MG63 (cell line): ENCODE results near the gene KRT85. TPM values are rescaled to one million over a fixed set of nuclear protein-coding genes. Genes with fewer than 3 reads are reported as not detected.

ENCODE experiments used
- DNase-seq: peaks from one replicate; pipeline ENCODE4 v3.0.0-alpha.2; 2020
- H3K27me3 ChIP-seq: fragments of 250-450 bp; sonication (Bioruptor Pico); 2 replicates; pipeline ENCODE4 v1.5.1; 2020; ENCODE audit warnings: mild to moderate bottlenecking, moderate library complexity
- H3K36me3 ChIP-seq: fragments of 250-450 bp; sonication (Bioruptor Pico); 2 replicates; pipeline ENCODE4 v1.5.1; 2020; ENCODE audit warnings: mild to moderate bottlenecking, moderate library complexity
- H3K4me3 ChIP-seq: fragments of 250-450 bp; sonication (Bioruptor Pico); 2 replicates; pipeline ENCODE4 v1.5.1; 2020; ENCODE audit warnings: mild to moderate bottlenecking, moderate library complexity
- H3K9me3 ChIP-seq: fragments of 250-450 bp; sonication (Bioruptor Pico); 2 replicates; pipeline ENCODE4 v1.5.1; 2020; ENCODE audit warnings: mild to moderate bottlenecking, moderate library complexity
- total RNA-seq: library from RNA; depleted of rRNA; stranded (reverse); fragments of >200 nt; shearing (Covaris generic); gene quantifications from 2 replicates; pipeline ENCODE4 v1.2.3, GENCODE V29; 2014; ENCODE audit warnings: low replicate concordance

KRT85 gene
- total RNA-seq, 1 experiment from 2014 or later = not detected

DNA sequence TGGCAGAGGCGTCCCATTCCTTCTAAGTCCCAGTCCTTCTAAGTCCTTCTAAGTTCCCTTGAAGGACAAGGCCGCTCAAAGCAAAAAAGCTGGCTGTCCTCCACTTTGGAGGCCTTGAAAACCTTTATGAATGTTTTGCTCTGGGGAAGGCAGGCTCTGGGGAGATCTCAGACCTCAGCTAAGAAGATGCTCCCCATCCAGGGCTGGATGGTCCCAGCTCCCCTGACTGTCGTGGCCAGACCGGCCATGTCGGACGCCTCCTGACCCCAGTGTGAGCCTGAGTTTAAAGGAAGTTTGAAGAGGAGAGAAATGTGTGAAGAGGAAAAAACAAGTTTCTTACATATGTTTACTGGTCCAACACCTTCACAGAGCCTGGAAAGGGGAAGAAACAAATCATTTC lies 12.3 kb upstream of the KRT85 start:
- Histone ChIP-seq H3K9me3 (no peaks in the 10 kb centered on the region), H3K27me3 (no peaks in the 10 kb centered on the region), H3K4me3 (no peak overlapping the region), H3K36me3 (no peaks in the 10 kb centered on the region)
- DNase-seq = no peak

DNA sequence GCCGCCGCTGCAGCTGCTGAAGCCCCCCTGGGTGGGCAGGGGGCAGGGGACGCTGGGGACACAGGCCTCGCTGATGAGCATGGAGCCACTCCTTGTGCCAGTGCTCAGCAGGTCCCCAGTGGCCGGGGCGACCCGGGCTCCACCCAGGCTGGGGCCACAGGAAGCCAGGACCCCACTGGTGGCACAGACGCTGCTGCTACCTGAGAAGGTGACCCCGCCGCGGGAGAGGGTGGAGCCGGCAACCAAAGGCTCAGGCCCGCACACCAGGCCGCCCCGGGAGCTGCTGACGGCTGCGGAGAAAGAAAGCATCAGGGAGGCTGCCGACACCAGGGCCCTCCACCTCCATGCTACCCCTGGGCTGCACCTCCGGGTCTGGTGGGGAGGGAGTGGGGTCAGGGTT lies 10.8 kb upstream of the KRT85 start:
- no peaks in the 10 kb centered on the region for H3K9me3 ChIP-seq
- no peaks in the 10 kb centered on the region for H3K27me3 ChIP-seq
- no peak overlapping the region for H3K4me3 ChIP-seq
- DNase-seq = no peak
- H3K36me3 ChIP-seq = no peaks in the 10 kb centered on the region

DNA sequence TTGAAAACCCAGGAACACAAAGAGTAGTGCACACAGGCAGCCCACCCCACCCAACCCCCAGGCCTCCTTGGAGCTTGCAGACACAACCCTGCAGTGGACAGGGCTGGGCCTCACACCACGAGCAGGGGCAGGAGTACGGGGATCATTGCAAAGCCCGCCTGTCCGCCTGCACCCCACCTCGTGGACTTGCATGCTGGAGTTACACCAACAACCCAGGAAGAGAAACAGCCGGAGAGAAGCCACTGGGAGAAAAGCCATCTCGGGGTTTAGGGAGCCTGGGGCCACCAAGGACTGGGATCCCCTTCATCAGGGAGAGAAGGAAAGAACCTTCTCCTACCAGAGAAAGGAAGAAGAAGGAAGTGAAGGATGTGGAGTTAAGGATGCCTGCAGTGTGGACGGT lies 10.0 kb upstream of the KRT85 start:
- H3K36me3 ChIP-seq = no peaks in the 10 kb centered on the region
- no peaks in the 10 kb centered on the region for H3K9me3 ChIP-seq
- no peaks in the 10 kb centered on the region for H3K27me3 ChIP-seq
- DNase-seq = no peak
- H3K4me3 ChIP-seq = no peak overlapping the region

DNA sequence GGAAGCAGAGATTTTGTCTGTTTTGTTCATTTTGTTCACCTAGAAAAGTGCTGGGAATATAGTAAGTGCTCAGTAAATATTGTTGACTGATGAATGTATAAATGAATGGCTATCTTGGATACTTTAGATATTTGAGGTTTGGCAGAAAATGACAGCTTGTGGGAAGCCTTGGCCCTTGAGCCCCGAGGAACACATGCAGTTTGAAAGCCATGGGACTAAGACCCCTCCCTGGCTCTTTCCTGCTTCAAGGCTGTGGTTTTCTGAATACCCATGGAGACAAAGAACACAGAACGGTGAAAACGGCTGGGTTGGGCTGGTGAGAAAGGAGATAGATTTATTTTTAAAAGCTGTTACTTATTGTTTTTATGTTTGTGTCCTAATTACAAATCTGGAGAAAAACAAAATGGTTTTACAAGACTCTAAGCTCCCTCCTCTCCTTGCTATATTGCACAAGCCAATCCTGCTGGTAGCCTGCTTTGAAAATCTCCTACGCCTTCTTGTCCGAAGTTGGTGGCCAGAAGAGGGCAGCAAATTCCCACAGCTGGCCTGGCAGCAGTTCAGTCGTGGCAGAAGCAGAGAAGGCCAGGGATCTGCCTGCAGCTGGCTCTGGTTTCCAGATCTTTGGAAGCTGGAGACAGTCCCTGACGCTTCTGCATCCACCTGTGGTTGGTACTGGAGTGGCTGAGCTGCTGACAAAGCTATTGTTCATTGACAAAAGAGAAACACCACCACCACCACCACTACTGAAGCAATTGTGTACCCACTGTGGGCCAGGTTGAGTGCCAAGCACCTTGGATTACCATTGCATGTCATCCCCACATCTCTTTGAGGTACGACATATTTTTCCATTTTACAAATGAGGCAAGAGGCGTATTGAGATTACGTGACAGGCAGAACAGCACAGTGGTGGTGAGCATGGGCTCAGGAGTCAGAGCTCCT lies 5.2 kb upstream of the KRT85 start:
- no peaks in the 10 kb centered on the region for H3K36me3 ChIP-seq
- H3K9me3 ChIP-seq = no peaks in the 10 kb centered on the region
- no peak overlapping the region for H3K4me3 ChIP-seq
- H3K27me3 ChIP-seq = no peaks in the 10 kb centered on the region
- DNase-seq = peak; percentile 77

DNA sequence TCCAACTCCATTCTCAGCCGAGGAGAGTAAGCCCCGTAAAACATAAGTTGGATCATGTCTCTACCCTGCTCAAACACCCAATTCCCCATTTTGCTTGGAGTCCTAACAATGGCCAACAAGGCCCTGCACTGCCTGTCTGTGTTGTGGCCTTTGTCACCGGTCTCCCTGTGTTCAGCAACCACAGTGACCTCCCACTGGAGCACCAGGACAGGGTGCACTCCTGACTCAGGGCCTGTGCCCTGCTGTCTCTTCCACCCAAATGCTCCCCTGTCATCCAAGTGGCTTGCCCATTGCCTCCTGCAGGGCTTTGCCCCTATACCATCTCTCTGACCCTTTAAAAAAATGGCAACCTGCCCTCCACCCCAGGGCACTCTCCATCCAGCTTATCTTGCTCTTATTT lies 4.4 kb upstream of the KRT85 start:
- no peak for DNase-seq
- no peak overlapping the region for H3K4me3 ChIP-seq

DNA sequence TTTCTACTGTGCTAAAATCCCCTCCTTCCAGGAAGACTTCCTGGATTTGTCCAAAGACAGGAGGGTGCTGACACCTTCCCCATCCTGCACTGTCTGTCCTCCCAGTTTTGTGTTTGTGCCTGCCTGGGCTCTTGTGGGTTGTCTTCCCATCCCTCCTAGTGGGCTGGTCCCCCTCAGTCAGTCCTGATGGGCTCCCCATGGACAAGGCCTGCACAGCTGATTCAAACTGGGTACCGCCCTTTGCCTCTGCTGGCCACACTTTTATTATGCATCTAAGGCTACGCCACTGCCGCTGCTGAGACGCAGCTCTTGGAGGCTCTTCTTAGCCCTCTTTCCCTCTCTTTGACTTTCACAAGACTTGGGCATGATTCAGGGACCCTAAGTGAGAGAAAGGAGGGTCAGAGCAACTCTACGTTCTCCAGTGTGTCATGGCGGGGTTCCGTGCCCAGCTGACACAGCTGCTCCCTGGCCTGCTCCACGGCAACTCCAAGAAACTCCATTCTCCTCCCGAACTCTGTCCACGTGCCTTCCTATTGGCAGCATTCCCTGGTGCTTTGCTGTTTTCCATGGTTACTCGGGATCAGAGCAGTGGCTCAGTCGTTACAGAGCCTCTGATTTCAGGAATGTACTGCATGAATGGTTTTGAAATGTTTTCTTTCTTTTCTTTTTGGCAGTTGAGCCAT lies 3.8 kb upstream of the KRT85 start:
- Histone ChIP-seq H3K27me3 (no peaks in the 10 kb centered on the region), H3K36me3 (no peaks in the 10 kb centered on the region), H3K4me3 (no peak overlapping the region), H3K9me3 (no peaks in the 10 kb centered on the region)
- no peak for DNase-seq

More for the DNA sequence above, 4.4 kb upstream of the KRT85 start:
- Histone ChIP-seq H3K36me3 (no peaks in the 10 kb centered on the region), H3K9me3 (no peaks in the 10 kb centered on the region), H3K27me3 (no peaks in the 10 kb centered on the region)

DNA sequence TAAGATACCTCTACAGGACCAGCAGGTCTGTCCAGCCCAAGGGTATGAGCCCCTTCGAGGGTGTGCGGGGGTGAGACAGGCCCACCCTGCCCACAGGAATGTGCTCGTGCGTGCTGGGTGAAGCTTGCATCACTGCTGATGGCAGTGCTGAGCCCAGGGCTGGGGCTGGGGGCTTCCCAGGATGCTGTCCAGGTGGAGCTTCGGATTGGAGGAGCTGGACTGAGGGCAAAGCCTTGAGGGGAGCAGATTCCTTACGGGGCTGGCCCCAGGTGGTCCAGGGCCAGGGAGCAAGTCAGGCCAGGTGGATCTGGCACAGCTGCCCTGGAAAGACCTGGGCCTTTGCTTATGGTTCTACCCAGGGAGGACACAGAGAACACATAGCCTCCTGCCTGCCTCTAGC lies 2.5 kb upstream of the KRT85 start:
- Histone ChIP-seq H3K27me3 (no peaks in the 10 kb centered on the region), H3K4me3 (no peak overlapping the region), H3K36me3 (no peaks in the 10 kb centered on the region), H3K9me3 (no peaks in the 10 kb centered on the region)
- DNase-seq = no peak

DNA sequence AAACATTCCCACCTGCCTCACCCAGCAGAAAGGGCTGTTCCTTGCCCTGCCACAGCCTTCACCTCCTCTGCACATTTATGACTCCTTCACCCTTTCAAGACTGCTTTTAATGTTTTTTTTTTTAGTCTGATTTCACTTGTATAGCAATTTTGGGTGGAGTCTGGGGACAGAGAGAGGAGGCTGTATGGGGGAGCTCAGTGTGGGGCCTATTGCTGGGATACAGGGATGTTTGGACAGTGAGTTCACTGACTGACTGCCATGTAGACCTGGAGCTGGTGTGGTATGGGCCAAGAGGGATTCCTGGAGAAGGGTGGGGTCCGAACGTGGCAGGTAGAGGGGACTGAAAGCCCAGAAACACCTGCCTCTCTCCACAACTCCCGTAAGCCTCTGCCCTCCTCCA lies 1.9 kb upstream of the KRT85 start:
- Histone ChIP-seq H3K9me3 (no peaks in the 10 kb centered on the region), H3K4me3 (no peak overlapping the region), H3K36me3 (no peaks in the 10 kb centered on the region), H3K27me3 (no peaks in the 10 kb centered on the region)
- DNase-seq = no peak

DNA sequence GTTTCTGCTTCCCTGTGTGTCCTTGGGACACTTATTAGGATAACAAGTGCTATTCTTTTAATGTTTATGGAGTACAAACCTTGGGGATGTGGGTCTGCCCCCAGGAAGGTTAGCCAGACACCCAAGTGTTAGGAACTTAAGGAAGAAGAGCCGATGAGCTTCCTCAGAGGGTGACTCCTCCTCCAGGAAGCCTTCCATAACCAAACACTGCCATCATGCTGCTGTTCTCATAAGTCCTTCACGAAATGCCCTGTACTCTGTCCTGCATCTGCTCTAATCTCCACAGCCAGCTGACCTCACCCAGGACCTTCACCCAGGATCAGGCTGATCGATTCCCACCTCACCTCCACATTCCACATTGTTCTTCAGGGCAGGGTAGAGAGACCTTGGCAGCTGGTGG lies 1.2 kb upstream of the KRT85 start:
- no peaks in the 10 kb centered on the region for H3K27me3 ChIP-seq
- H3K4me3 ChIP-seq = no peak overlapping the region
- no peaks in the 10 kb centered on the region for H3K9me3 ChIP-seq
- DNase-seq = no peak
- H3K36me3 ChIP-seq = no peaks in the 10 kb centered on the region

DNA sequence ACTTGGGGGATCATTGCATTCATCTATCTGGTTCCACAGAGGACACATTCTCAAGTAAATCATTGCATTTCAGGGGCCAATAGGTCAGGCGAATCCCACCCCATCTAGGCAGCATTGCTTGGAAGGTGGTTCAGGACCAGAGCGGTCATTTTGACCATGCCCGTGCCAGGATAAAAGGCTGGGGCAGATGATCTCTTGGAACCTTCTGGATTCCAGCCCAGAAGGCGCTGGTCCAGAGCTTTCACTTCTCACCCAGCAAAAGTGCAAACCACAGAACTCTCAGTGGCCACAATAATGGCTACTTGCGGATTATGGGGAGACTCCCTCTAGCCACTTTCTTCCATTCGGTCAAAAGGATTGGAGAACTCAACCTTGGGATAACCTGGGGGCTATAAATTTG lies 595 bp upstream of the KRT85 start:
- Histone ChIP-seq H3K4me3 (no peak overlapping the region), H3K27me3 (no peaks in the 10 kb centered on the region), H3K9me3 (no peaks in the 10 kb centered on the region), H3K36me3 (no peaks in the 10 kb centered on the region)
- no peak for DNase-seq

DNA sequence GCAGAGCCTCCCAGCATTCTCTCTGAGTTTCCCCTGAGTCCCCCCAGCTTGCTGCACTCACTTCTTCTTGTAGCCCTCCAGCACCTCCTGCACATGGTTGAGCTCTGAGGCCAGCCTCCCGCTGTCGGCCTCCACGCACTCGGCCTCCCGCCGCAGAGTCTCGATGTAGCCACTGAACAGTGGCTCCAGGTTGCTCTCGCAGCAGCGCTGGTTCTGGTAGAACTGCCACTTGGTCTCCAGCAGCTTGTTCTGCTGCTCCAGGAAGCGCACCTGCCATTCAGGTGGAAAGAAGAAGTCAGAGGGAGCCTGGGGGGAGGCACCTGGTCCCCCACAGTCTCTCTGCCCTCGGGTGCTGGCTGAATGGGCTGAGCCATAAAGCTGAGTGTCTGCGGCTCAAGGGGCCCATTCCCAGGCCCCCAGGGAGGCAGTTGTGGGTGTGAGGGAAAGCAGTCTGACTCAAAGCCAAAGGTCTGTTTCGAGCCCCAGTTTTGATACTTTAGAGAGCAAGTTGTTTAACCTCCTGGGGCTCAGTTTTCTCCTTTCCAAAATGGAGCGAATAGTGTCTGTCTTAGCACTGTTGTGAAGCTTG lies 2.3 kb downstream of the KRT85 start:
- Histone ChIP-seq H3K4me3 (no peak overlapping the region), H3K27me3 (no peaks in the 10 kb centered on the region)

DNA sequence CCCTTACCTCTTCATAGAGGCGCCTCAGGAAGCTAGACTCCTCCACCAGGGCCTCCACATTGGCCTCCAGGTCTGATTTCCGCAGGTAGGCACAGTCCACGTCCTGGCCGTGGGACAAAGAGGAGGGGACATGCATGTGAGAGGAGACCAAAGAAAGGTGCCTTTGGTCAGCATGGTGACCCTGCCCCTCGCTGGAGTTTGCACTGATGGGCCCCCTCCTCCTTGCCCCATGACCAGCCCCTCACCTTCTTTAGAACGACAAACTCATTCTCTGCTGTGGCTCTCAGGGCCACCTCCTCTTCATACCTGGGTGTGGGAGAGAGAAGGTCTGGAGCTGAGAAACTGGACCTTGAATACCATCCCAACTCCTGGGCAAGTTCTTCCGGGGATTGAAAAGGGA lies 3.2 kb downstream of the KRT85 start:
- no peak for DNase-seq
- H3K27me3 ChIP-seq = no peaks in the 10 kb centered on the region

More for the DNA sequence above, 2.3 kb downstream of the KRT85 start:
- H3K9me3 ChIP-seq = no peaks in the 10 kb centered on the region
- H3K36me3 ChIP-seq = no peaks in the 10 kb centered on the region
- no peak for DNase-seq

DNA sequence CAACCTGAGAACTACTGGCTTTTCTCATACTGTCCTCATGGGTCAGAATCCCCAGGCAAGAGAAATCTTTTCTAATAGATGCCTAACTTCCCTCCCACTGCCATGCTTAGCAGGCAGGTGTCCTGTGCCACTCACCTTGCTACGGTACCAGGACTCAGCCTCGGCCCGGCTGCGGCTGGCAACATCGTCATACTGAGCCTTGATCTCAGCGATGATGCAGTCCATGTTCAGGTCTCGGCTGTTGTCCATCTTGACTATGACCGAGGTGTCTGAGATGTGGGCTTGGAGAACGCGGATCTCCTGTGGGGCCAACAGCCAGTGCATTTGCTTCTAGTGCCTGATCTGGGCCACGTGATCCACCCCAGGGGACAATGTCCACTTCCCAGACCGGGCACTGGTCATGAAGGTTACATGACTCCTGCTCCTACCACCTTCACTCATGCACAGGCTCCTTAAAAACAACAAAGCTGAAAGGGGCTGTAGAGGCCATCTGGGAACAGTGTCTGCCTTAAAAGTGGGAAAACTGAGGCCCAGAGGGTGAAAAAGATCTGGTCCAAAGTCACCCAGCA lies 4.1 kb downstream of the KRT85 start:
- Histone ChIP-seq H3K27me3 (no peaks in the 10 kb centered on the region), H3K4me3 (no peak overlapping the region), H3K9me3 (no peaks in the 10 kb centered on the region), H3K36me3 (no peaks in the 10 kb centered on the region)
- DNase-seq = no peak

More for the DNA sequence above, 3.2 kb downstream of the KRT85 start:
- Histone ChIP-seq H3K4me3 (no peak overlapping the region), H3K9me3 (no peaks in the 10 kb centered on the region), H3K36me3 (no peaks in the 10 kb centered on the region)

DNA sequence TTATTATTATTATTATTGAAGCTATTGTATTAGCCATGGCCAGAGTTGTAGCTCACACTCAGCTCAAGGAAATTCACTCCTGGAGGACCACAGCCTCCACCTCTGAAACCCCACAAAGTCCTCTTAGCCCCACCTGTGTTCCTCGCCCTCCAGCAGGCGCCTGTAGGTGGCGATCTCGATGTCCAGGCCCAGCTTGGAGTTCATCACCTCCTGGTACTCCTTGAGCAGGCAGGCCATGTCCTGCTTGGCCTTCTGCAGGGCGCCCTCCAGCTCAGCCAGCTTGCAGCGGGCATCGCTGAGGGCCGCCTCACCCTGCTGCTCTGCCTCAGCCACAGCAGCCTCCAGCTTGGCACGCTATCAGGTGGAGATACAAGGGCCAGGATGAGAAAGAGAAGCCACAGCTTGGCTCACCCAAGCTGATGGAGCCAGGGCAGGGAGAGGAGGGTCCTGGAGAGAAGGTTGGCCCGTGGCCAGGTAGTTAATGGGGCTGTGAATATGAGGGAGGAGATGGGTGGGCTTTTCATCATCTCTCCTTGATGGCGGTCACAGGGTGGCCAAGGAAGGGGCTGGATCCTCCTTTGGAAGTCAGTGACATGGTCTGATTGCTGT lies 5.1 kb downstream of the KRT85 start:
- no peak overlapping the region for H3K4me3 ChIP-seq
- H3K36me3 ChIP-seq = no peaks in the 10 kb centered on the region
- H3K9me3 ChIP-seq = no peaks in the 10 kb centered on the region
- no peaks in the 10 kb centered on the region for H3K27me3 ChIP-seq
- no peak for DNase-seq

DNA sequence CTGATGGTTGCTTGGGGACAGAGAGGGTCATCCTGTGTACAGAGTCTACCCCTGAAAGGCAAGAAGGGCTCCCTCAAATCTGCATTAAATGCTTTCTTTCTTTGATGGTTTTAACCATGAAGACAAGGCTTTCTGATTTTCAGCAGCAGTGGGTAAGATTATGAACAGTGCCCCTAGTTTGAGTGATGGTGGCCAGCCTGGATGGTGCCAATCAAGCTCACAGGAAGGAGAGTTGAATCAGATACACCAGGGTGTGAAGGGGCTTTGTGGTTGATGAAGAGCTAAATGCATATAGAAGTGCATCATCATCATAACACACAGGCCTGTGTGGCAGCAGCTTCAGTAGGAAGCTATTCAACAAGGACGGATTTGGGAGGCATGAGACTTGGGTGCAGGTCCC lies 5.7 kb downstream of the KRT85 start:
- Histone ChIP-seq H3K27me3 (no peaks in the 10 kb centered on the region), H3K4me3 (no peak overlapping the region), H3K9me3 (no peaks in the 10 kb centered on the region), H3K36me3 (no peaks in the 10 kb centered on the region)
- no peak for DNase-seq

DNA sequence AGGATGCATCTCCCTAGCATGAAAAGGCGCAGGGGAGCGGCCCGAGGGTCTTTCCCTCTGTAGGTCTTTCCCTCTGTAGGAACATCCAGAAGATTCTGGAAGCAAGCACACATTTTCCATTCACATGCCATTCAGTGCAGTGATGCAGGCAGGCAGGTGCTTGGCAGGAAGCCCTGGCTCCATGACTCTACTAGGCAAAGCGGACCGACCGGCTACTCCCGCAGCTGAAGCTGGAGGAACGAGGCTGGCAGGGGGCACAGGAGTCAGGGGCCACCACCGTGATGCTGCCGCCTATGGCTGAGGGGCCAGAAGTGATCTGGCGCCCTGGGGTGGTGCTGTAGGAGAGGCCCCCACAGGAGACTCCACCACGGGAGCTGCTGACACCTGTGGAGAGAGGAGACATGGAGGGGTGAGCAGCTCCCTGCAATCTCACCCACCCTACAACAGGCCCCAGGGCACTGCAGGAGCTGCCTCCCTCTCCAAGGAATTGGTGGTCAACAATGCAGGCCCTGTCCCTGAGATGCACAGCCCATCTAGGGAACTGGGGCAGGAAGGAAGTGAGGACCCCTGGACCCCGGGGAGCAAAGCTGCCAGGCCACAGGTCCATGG lies 6.5 kb downstream of the KRT85 start:
- no peaks in the 10 kb centered on the region for H3K9me3 ChIP-seq
- DNase-seq = no peak
- no peak overlapping the region for H3K4me3 ChIP-seq
- no peaks in the 10 kb centered on the region for H3K27me3 ChIP-seq
- no peaks in the 10 kb centered on the region for H3K36me3 ChIP-seq
